Epithelial cell of esophagus (primary cell): ENCODE results near the gene LMO2.
A peak's percentile ranks its signal among the peaks of the same experiment; 100 is the strongest.

Source experiments
- DNase-seq: peaks from one replicate; pipeline ENCODE4 v3.0.0; 2010; ENCODE audit warnings: low read depth
- H3K4me3 ChIP-seq: 2 replicates; pipeline ENCODE4 v1.5.1; 2011; ENCODE audit warnings: mild to moderate bottlenecking, low read length, control low read depth
- CTCF ChIP-seq: IDR thresholded peaks from 2 replicates; pipeline ENCODE4 v1.5.1; 2011; ENCODE audit warnings: low read depth, mild to moderate bottlenecking, low read length, control low read depth, inconsistent platforms; ENCODE audit not compliant: insufficient read depth; ENCODE audit errors: missing control alignments

The LMO2 gene

GRCh38 chr11:33874433-33874832 lies 17.4 kb downstream of the LMO2 start:
- DNase-seq = no peak
- no peak overlapping the region for H3K4me3 ChIP-seq
- no peak for TF ChIP-seq CTCF

GRCh38 chr11:33869481-33870422 lies 22.1 kb downstream of the LMO2 start:
- peak overlapping the region; percentile 48 for H3K4me3 ChIP-seq
- peak; percentile 40 for DNase-seq
- no peak for TF ChIP-seq CTCF

GRCh38 chr11:33868647-33869461 lies 23.0 kb downstream of the LMO2 start:
- H3K4me3 ChIP-seq = peak overlapping the region; percentile 35
- no peak for TF ChIP-seq CTCF
- no peak for DNase-seq

- DNase-seq = no peak
- no peak for TF ChIP-seq CTCF
- H3K4me3 ChIP-seq = no peak overlapping the region
Measured at GRCh38 chr11:33867996-33868646, 23.8 kb downstream of the LMO2 start.

GRCh38 chr11:33867561-33867960 lies 24.3 kb downstream of the LMO2 start:
- TF ChIP-seq CTCF = no peak
- no peak overlapping the region for H3K4me3 ChIP-seq
- DNase-seq = no peak

- no peak overlapping the region for H3K4me3 ChIP-seq
- no peak for DNase-seq
- no peak for TF ChIP-seq CTCF
Measured at GRCh38 chr11:33866936-33867335, 24.9 kb downstream of the LMO2 start.
